HG03064 (cell line): ENCODE measurements around the gene ATE1.

ENCODE experiments used
- ATAC-seq: cut with Tn5 transposase; IDR thresholded peaks from one replicate; pipeline ENCODE4 v1.9.1; 2021; ENCODE audit warnings: low read depth; ENCODE audit not compliant: unreplicated experiment

The ATE1 gene

DNA sequence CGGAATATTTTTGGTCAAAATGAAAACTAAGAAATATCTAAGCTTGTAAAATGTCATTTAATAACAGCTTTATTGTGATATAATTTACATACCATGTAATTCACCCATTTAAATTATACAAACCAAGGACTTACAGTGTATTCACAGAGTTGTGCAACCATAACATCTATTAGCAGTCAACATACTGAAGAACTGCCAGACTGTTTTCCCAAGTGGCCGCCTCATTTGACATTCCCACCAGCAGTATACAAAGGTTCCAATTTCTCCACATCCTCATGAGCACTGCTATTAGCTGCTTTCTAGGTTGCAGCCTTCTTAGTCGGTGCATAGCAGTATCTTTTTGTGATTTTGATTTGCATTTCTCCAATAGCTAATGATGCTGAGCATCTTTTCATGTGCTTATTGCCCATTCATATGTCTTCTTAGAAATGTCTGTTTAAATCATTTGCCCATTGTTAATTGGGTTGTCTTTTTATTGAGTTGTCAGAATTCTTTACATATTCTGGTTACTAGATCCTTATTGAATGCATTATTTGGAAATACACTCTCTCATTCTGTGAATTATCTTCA, 176.6 kb downstream of the ATE1 start:
- no peak for ATAC-seq

GRCh38 chr10:121747163-121747775, 180.6 kb downstream of the ATE1 start:
- ATAC-seq, result no peak

DNA sequence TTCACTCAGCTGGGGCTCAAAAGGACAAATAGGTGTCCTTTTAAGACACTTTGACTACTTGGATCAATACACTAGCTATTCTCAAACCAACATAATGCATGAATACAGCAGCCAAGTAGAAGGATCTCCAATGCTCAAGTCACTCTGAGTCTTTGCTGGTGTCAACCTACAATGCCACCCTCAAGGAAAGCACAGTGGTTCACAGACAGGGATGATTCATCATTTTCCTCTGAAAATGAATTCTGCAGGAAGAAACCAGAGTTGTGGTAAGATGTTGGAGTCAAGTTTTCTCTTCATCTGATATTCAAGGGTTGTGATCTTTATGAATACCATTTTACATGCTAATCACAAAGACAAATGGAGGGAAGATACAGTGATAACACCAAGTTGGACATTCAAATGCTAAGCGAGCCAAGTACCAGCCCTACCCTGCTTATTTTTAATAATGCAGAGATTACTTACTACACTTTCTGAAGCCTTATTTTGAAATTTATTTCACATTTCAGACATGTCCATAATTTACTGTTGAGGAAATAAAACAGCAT, 186.5 kb downstream of the ATE1 start:
- no peak for ATAC-seq

DNA sequence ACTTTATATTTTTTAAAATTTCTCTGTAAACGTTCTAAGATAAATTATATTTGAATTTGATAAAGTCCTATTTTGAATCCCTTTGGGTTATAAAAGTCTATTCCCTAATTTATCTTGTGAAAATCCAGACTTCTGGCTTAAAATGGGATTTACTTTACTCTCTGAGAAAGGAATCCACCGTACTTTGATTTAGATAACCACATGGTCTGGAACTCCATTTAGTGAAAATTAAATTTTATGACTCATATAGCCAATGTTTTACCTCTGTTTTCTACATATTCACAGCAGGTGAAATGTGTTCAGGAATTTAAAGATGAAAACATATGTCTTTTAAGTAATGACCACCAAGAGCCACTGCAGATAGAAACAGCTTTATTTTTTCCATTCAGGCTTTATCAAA, 187.8 kb downstream of the ATE1 start:
- ATAC-seq, result no peak

GRCh38 chr10:121739114-121739513, 188.7 kb downstream of the ATE1 start:
- ATAC-seq, result no peak

DNA sequence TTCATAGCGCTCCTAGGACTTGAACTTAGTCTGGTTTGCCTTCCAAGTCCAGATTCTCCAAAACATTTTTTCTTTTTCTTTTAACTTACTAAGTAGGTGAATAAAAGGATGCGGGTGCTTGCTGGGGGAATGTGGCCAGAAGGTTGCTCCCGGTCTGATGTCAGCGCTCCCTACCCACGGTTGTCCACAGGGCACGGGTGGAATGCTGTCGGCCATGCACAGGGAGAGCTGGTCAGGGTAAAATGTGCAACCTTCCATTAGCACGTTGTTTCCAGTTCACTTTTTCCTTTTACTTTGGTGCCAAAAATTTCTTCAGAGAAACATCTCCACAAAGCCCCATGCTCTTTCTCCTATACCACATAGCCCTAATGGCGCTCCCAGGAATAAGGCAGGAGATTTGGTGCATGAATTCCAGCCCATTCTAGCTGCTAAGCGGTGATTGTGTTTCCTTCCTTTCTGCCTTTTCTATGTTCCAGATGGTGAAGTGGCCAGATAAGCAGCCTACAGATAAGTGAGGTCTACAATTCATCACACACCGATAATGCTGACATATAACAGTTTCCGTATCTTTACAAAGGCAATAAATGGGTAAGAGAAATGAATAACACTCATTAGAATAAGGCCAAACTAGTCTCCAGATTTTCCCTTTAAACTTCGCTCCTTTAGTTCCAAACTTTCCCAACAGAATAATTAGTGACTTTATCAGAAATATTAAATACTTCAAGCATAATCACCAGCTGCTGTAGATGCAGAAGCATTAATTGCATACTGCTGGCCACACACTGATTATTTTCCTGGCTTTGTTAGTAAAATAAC, 191.3 kb downstream of the ATE1 start:
- ATAC-seq, result no peak

- no peak for ATAC-seq
Measured at GRCh38 chr10:121735263-121735662, 192.6 kb downstream of the ATE1 start.

DNA sequence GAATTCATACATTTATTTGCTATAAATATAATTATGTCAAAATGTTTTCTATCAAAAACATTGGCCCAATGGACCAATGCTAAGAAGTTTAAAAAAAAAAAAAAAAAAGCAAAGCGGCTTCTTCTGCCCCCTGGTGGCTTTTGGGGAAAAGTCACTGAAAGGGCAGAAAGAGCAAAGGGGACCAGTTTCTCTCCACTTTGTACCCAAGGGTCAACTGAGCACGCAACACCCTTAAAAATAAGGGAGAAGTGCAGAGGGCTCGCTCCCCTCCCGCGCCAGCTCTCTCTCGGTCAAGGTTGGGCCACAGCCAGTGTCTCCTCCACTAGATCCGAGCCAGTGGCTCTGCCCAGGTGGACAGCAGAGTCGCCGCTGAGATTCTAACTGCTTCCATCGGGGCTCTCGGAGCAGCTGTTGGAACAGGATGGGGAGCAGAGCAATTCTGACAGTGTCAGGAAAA, 193.2 kb downstream of the ATE1 start:
- ATAC-seq, result no peak

- ATAC-seq, result no peak
Measured at GRCh38 chr10:121732656-121733445, 195.0 kb downstream of the ATE1 start.

DNA sequence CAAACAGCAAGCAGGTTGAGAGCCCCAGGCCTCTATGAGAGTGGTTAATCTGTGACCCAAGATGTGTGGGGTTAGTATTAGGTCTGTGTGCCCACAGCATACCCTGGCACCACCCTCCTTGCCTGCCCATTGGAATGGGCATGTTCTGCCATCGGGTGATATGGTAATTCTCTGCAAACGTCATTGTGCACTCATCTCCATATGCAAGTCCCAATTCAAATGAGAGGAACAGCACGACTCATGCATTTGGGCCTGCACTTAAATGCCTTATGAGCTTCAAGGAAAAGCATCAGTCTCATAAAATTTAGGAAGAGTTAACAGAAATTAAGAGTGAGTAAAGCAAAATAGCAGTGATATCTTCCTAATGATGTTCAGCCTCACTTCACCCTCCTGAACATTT, 195.7 kb downstream of the ATE1 start:
- ATAC-seq, result no peak

DNA sequence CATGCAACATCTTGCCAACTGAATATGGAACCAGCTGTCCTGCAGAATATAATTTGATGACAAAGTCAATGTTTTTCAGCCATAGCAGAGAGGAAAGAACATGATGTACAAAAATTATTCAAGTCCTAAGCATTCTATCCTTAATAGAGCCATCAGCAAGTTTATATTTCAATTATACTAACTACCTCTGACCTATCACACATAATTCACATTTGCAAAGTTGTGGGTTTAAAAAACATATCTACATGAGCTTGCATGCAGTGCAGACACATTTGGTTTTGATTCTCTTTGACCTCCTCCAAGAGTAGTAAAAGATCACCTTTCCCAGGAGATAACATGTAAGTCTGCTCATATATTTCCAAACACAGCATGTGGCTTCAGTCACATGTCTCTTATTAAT, 203.5 kb downstream of the ATE1 start:
- no peak for ATAC-seq

DNA sequence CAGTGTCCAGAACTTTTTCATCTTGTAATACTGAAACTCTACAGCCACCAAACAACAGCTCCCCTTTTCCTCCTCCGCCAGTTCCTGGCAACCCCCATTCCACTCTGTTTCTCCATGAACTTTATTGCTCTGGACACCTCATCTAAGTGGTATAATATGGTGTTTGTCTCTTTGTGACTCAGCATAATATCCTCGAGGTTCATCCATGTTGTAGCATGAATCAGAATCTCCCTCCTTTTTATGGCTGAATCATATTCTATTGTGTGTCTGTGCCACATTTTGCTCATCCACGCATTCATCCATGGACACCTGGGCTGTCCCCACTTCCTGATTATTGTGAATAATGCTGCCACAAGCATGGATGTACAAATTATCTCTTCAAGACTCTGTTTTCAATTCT, 205.2 kb downstream of the ATE1 start:
- ATAC-seq, result no peak

- no peak for ATAC-seq
Measured at GRCh38 chr10:121721257-121721656, 206.6 kb downstream of the ATE1 start.

DNA sequence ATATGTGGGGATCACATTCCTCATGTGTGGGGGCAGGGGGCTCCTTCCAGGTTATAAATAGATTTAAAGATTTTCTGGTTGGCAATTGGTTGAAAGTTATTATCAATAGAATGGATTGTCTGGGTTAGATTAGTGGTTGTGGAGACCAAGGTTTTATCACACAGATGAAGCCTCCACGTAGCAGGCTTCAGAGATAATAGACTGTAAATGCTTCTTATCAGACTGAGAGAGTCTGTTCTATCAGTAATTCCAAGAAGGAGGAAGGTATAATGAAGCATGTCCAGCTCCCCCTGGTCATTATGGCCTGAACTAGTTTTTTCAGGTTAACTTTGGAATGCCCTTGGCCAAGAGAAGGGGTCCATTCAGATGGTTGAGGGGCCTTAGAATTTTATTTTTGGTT, 211.9 kb downstream of the ATE1 start:
- no peak for ATAC-seq

DNA sequence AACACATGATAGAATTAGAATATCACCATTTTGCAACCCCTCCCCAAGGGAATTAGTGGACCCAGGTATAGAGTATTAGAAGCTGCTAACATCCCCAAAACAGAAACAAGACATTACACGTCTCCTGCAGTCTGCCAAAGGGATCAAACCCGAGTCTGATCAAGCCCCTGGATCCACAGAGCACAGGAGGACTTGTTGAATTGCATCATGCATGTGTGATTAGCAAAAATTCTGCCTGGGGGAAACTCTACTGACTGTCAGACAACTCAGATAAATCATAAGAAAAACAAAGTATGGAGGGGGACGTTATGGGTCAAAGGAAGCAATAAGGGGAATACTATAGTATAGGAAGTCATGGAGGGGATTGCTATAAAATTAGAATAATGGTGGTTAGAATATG, 212.8 kb downstream of the ATE1 start:
- ATAC-seq, result no peak

DNA sequence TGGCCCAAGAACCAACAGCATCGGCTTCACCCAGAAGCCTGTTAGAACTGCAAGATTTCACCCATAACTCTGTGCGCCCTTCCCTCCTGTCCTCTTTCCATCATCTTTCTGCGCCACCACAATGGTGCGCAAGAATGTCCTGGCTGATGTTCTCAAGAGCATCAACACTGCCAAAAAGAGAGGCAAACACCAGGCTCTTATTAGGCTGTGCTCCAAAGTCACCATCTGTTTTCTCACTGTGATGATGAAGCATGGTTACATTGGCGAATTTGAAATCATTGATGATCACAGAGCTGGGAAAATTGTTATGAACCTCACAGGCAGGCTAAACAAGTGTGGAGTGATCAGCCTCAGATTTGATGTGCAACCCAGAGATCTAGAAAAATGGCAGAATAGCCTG, 214.3 kb downstream of the ATE1 start:
- ATAC-seq, result no peak

GRCh38 chr10:121710971-121711370, 216.9 kb downstream of the ATE1 start:
- no peak for ATAC-seq

DNA sequence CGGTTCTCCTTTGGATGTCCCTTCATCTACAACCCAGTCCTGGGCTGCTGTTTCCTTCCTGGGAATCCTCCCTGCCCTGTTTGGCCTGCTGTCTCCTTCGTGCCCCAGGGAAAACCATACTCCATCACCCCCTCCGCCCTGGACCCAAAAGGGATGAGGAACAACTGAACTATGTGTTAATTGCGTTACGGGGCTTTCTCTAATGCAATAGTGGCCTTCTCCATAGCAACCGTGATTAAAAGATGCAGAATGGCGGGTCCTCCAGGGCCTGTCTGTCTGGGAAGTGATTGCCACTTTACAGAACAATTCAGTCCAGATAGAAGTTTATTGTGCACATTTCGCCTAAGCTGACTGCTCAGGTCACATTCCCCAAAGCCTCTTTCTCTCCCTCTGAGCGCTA, 217.6 kb downstream of the ATE1 start:
- no peak for ATAC-seq

DNA sequence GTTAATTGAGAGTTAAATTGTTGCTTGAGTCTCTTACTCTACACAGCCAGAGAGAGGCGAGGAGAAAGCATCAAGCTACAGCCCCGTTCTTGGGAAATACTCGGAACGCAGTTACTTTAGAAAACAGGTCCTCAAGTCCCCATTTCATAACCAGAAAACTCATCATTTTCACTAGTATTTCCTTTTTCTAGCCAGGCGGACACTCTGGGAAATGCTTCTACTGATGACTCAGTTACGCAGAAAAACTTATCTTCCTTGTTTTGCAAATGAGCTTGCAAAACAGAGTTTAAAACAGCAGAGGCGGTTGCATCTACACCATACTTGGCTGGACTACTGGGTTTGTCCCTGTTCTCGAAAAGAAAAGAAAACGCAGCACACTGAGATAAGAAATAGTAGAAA, 218.2 kb downstream of the ATE1 start:
- ATAC-seq, result no peak

DNA sequence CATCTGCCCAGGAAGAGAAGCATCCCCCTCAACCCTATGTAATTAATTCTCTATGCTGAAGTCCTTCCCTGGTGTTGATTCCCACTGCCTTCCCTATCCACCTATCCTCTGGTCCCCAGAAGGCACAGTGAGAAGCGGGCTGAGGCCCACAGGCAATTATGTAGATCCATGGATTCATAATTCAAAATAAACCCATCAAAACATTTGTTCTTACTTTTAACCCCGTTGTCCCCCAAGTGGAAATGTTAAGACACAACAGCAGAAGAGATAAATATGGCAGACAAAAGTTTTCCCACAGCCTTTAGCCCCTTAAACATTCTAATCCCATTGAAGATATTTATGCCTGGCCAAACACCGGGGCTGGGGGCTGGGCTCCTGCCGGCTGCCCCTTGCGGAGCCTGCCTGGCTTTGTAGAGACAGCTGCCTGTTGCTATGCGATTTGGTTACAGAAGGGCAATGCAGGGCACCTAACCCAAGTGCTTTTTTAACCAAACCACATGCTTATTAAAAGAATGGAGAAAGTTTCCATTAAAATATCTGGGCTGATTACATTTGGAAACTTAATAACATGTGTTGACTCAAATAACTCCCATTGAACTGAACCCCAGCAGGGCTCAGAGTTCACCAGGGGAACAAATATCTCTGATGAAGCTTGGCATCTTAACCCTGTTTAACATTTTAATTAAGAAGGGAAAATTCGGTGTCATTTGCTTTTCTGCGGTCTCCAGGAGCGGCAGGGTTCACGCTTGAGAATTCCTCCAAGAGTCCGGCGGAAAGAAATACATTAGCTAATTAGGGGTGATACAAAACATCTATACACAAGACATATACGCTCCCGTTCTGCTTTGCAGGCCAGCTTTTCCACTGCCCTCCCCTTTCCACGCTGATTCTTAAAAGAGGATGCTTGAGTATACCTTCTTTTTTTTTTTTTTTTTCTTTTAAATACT, 218.8 kb downstream of the ATE1 start:
- ATAC-seq, result no peak
